Uterus (tissue), 2 donors: Measurements from ENCODE around the gene CNOT3.
"Not testable (repeated sequence)": the region's sequence is repeated elsewhere in the genome, so short reads cannot be mapped to it uniquely, and the experiment has no call there.

ENCODE experiments used
- POLR2A ChIP-seq, 2 donors: fragments of 450-650 bp; IDR thresholded peaks; one replicate each; pipeline ENCODE4 v1.6.1; 2016; ENCODE audit warnings: antibody characterized with exemption in 2 of 2, mild to moderate bottlenecking in 1 of 2, moderate library complexity in 1 of 2
- TF ChIP-seq, protein P1 (sequence below), 4 experiments: fragments of 200-600 bp in 2 of 4; fragments of 450-650 bp in 2 of 4; sonication (generic) in 2 of 4; IDR thresholded peaks; one replicate each; pipeline ENCODE4 v1.5.1; 2016 to 2019; ENCODE audit warnings: antibody characterized with exemption in 4 of 4, mild to moderate bottlenecking in 2 of 4, moderate library complexity in 1 of 4

DNA sequence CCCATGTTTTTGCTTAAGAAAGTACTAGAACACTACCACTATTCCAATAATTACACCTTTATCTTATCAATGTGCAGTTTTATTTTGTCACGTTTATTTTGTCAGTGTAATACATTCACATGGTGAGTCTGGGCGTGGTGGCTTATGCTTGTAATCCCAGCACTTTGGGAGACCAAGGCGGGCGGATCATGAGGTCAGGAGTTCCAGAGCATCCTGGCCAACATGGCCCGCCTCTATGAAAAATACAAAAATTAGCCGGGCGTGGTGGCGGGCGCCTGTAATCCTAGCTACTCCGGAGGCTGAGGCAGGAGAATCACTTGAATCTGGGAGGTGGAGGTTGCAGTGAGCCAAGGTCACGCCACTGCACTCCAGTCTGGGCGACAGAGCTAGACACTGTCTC, 56.9 kb downstream of the CNOT3 start:
- TF ChIP-seq, protein P1, sequence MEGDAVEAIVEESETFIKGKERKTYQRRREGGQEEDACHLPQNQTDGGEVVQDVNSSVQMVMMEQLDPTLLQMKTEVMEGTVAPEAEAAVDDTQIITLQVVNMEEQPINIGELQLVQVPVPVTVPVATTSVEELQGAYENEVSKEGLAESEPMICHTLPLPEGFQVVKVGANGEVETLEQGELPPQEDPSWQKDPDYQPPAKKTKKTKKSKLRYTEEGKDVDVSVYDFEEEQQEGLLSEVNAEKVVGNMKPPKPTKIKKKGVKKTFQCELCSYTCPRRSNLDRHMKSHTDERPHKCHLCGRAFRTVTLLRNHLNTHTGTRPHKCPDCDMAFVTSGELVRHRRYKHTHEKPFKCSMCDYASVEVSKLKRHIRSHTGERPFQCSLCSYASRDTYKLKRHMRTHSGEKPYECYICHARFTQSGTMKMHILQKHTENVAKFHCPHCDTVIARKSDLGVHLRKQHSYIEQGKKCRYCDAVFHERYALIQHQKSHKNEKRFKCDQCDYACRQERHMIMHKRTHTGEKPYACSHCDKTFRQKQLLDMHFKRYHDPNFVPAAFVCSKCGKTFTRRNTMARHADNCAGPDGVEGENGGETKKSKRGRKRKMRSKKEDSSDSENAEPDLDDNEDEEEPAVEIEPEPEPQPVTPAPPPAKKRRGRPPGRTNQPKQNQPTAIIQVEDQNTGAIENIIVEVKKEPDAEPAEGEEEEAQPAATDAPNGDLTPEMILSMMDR (IDR thresholded peaks at IDR 0.05), result not testable (repeated sequence)
- TF ChIP-seq POLR2A (IDR thresholded peaks at IDR 0.05), result not testable (repeated sequence)
